H1 (cell line): Measurements from ENCODE around the gene MAP6D1.

ENCODE experiments used
- CTCF ChIP-seq, 3 experiments: IDR thresholded peaks; 1 replicate in 2 of 3; 2 replicates in 1 of 3; pipeline versions ENCODE4 v1.5.1 to v1.6.1; 2011; ENCODE audit warnings: low read length in 3 of 3, mild to moderate bottlenecking in 3 of 3, inconsistent platforms in 2 of 3, low read depth in 1 of 3, moderate library complexity in 1 of 3; ENCODE audit not compliant: insufficient read depth in 1 of 3; ENCODE audit errors: control extremely low read depth in 1 of 3
- POLR2AphosphoS5 ChIP-seq: IDR thresholded peaks from 2 replicates; pipeline ENCODE4 v1.6.1; 2011; ENCODE audit warnings: low read depth, low read length
- ZNF274 ChIP-seq: IDR thresholded peaks from 2 replicates; pipeline ENCODE4 v1.7.0; 2012; ENCODE audit warnings: low read length, borderline replicate concordance; ENCODE audit errors: extremely low read depth

DNA sequence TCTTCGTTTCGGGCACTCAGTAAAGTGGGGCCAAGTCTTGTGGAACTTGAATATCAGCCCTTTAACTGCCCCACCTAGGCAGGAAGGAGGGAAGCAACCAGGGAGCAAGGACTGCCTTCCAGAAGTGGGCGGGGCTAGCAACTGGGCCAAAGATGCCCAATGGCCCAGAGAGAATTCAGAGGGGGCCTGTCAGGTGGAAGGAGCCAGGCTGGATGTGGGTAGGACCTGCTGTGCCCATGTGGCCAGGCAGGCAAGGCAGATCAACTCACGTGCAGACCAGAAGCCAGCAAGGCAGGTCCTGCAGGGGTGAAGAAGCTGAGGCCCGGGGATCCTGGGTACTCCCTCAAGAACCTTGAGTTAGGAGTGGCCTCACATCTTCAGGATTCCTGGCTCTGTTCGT, 5.5 kb downstream of the MAP6D1 start:
- TF ChIP-seq CTCF (IDR thresholded peaks at IDR 0.05; ENCODE audit: control extremely low read depth in 1 of 3, insufficient read depth in 1 of 3, low read depth in 1 of 3, low read length in 3 of 3) (no peak), POLR2AphosphoS5 (no peak), ZNF274 (no peak)
